Measurements from ENCODE around the gene FAM43A. TPM values are rescaled to one million over a fixed set of nuclear protein-coding genes. Genes with fewer than 3 reads are reported as not detected.

FAM43A gene
- total and polyA plus RNA-seq, 12 donors, result 8.9 to 61.7 (median 17.8) TPM

- Histone ChIP-seq H3K4me3 (no peak overlapping the region), H3K36me3 (peaks cover 5 to 90% (median 52%) of the 10 kb centered on the region in 9 donors), H3K27ac (no peak overlapping the region), H3K9me3 (no peaks in the 10 kb centered on the region), H3K27me3 (no peaks in the 10 kb centered on the region), H3K4me1 (peaks cover 0 to 17% (median 0%) of the 10 kb centered on the region in 9 donors)
- ATAC-seq (no peak), DNase-seq (no peak)
- 94 to 97% methylated on average over 5 of the region's 5 CpGs for WGBS, 2 donors
- no peak for TF ChIP-seq CTCF (IDR thresholded peaks at IDR 0.05)
- intact Hi-C loops (cut with DNase I), result no loop called here
Observed at GRCh38 chr3:194654443-194654842, 31.2 kb upstream of the FAM43A start.

GRCh38 chr3:194657439-194657838 is 28.2 kb upstream of the FAM43A start:
- H3K4me3 ChIP-seq, result no peak overlapping the region
- peaks cover 0 to 36% (median 9%) of the 10 kb centered on the region in 9 donors for H3K4me1 ChIP-seq
- H3K9me3 ChIP-seq, result no peaks in the 10 kb centered on the region
- peak overlapping the region in 3 of 10 donors; percentile 8 to 44 (median 12) for H3K27ac ChIP-seq
- DNase-seq, result no peak
- intact Hi-C loops (cut with DNase I), result no loop called here
- no peak for ATAC-seq
- WGBS, 2 donors, result 89 to 95% methylated on average over 7 of the region's 7 CpGs
- no peak for TF ChIP-seq CTCF (IDR thresholded peaks at IDR 0.05)
- peaks cover 0 to 90% (median 25%) of the 10 kb centered on the region in 9 donors for H3K36me3 ChIP-seq
- no peaks in the 10 kb centered on the region for H3K27me3 ChIP-seq

- ATAC-seq (peak in 4 of 8 donors; percentile 30 to 74 (median 56)), DNase-seq (no peak)
- no peaks in the 10 kb centered on the region for H3K27me3 ChIP-seq
- intact Hi-C loops (cut with DNase I), result no loop called here
- peaks cover 0 to 87% (median 18%) of the 10 kb centered on the region in 9 donors for H3K36me3 ChIP-seq
- H3K9me3 ChIP-seq, result no peaks in the 10 kb centered on the region
- H3K27ac ChIP-seq, result peak overlapping the region in 5 of 10 donors; percentile 21 to 56 (median 42)
- H3K4me1 ChIP-seq, result peaks cover 0 to 36% (median 9%) of the 10 kb centered on the region in 9 donors
- TF ChIP-seq CTCF (IDR thresholded peaks at IDR 0.05), result no peak
- WGBS, 2 donors, result 76 to 84% methylated on average over 5 of the region's 5 CpGs
- H3K4me3 ChIP-seq, result no peak overlapping the region
Observed at GRCh38 chr3:194658477-194659242, 27.0 kb upstream of the FAM43A start.

- ATAC-seq (no peak), DNase-seq (no peak)
- peaks cover 0 to 36% (median 9%) of the 10 kb centered on the region in 9 donors for H3K4me1 ChIP-seq
- no peak overlapping the region for H3K4me3 ChIP-seq
- H3K36me3 ChIP-seq, result peaks cover 0 to 87% (median 18%) of the 10 kb centered on the region in 9 donors
- H3K9me3 ChIP-seq, result no peaks in the 10 kb centered on the region
- no peak for TF ChIP-seq CTCF (IDR thresholded peaks at IDR 0.05)
- intact Hi-C loops (cut with DNase I), result no loop called here
- no peaks in the 10 kb centered on the region for H3K27me3 ChIP-seq
- 85 to 89% methylated on average over 7 of the region's 7 CpGs for WGBS, 2 donors
- H3K27ac ChIP-seq, result no peak overlapping the region
Observed at GRCh38 chr3:194659778-194660177, 25.9 kb upstream of the FAM43A start.

Measured in heart right ventricle (tissue), 16 donors.